ENCODE measurements around the gene GON4L.
"Not testable (repeated sequence)": the region's sequence is repeated elsewhere in the genome, so short reads cannot be mapped to it uniquely, and the experiment has no call there.

GON4L gene

GRCh38 chr1:155745284-155746228 is 111.5 kb downstream of the GON4L start:
- peak; percentile 94 for DNase-seq

GRCh38 chr1:155744711-155745283 is 112.2 kb downstream of the GON4L start:
- no peak for DNase-seq

GRCh38 chr1:155741908-155742307 is 115.1 kb downstream of the GON4L start:
- no peak for DNase-seq

- DNase-seq = no peak
Measured at GRCh38 chr1:155740995-155741394, 116.0 kb downstream of the GON4L start.

GRCh38 chr1:155729031-155729898 is 127.7 kb downstream of the GON4L start:
- peak; percentile 50 for DNase-seq

GRCh38 chr1:155725142-155725541 is 131.9 kb downstream of the GON4L start:
- no peak for DNase-seq

- no peak for DNase-seq
Measured at GRCh38 chr1:155719703-155720102, 137.3 kb downstream of the GON4L start.

GRCh38 chr1:155718524-155719115 is 138.4 kb downstream of the GON4L start:
- DNase-seq = not testable (repeated sequence)

GRCh38 chr1:155717041-155717440 is 140.0 kb downstream of the GON4L start:
- no peak for DNase-seq

GRCh38 chr1:155715777-155716176 is 141.2 kb downstream of the GON4L start:
- no peak for DNase-seq

GRCh38 chr1:155715056-155715455 is 142.0 kb downstream of the GON4L start:
- DNase-seq = not testable (repeated sequence)

- DNase-seq = no peak
Measured at GRCh38 chr1:155713075-155713474, 143.9 kb downstream of the GON4L start.

GRCh38 chr1:155712636-155713035 is 144.4 kb downstream of the GON4L start:
- DNase-seq = not testable (repeated sequence)

GRCh38 chr1:155711457-155711856 is 145.6 kb downstream of the GON4L start:
- DNase-seq = not testable (repeated sequence)

- no peak for DNase-seq
Measured at GRCh38 chr1:155709391-155709790, 147.6 kb downstream of the GON4L start.

- no peak for DNase-seq
Measured at GRCh38 chr1:155706139-155706538, 150.9 kb downstream of the GON4L start.

GRCh38 chr1:155704414-155704813 is 152.6 kb downstream of the GON4L start:
- not testable (repeated sequence) for DNase-seq

GRCh38 chr1:155703216-155703615 is 153.8 kb downstream of the GON4L start:
- DNase-seq = no peak

GRCh38 chr1:155701675-155702074 is 155.3 kb downstream of the GON4L start:
- not testable (repeated sequence) for DNase-seq

All from DMS 273 treated with DMSO at 0.1 percent for 48 hours (cell line).